Right lobe of liver (tissue), 6 donors: ENCODE results near the gene CERS2. TPM values are rescaled to one million over a fixed set of nuclear protein-coding genes. Genes with fewer than 3 reads are reported as not detected.

Experiments used
- ATAC-seq, 4 donors: fragments of 200-7000 bp; cut with Tn5 transposase; one replicate each; pipeline ENCODE4 v1.9.1; 2020; ENCODE audit warnings: mild to moderate bottlenecking in 4 of 4, moderate library complexity in 4 of 4
- DNase-seq, 3 donors: peaks; one replicate each; pipeline ENCODE4 v3.0.0-alpha.2; 2020
- H3K27ac ChIP-seq, 3 donors: fragments of 200-600 bp; one replicate each; pipeline ENCODE4 v1.8.0; 2022
- H3K27me3 ChIP-seq, 2 donors: fragments of 200-600 bp; one replicate each; pipeline ENCODE4 v1.8.0; 2022
- H3K36me3 ChIP-seq, 4 donors: fragments of 200-600 bp; sonication (generic) in 1 of 4; one replicate each; pipeline versions ENCODE4 v1.5.1 to v1.8.0; 2017 to 2022; ENCODE audit warnings: control low read depth in 1 of 4
- H3K4me1 ChIP-seq, 4 donors: fragments of 200-600 bp; sonication (generic) in 1 of 4; one replicate each; pipeline versions ENCODE4 v1.5.1 to v1.8.0; 2017 to 2022; ENCODE audit warnings: control low read depth in 1 of 4
- H3K4me3 ChIP-seq, 3 donors: fragments of 200-600 bp; one replicate each; pipeline ENCODE4 v1.8.0; 2022
- H3K9me3 ChIP-seq, 4 donors: fragments of 200-600 bp; sonication (generic) in 1 of 4; one replicate each; pipeline versions ENCODE4 v1.5.1 to v1.8.0; 2017 to 2022; ENCODE audit warnings: control low read depth in 1 of 4
- CTCF ChIP-seq, 4 donors: fragments of 200-600 bp in 3 of 4; fragments of 450-650 bp in 1 of 4; IDR thresholded peaks; one replicate each; pipeline versions ENCODE4 v1.5.1 to v1.8.0; 2016 to 2022; ENCODE audit warnings: antibody characterized with exemption in 4 of 4, mild to moderate bottlenecking in 2 of 4
- POLR2A ChIP-seq: fragments of 450-650 bp; IDR thresholded peaks from one replicate; pipeline ENCODE4 v1.6.1; 2017; ENCODE audit warnings: antibody characterized with exemption, mild to moderate bottlenecking
- WGBS: methylation state at CpG from one replicate; pipeline ENCODE4 v1.1.6; 2018; ENCODE audit warnings: low coverage, low lambda C conversion rate; ENCODE audit not compliant: insufficient coverage; ENCODE audit errors: missing lambda C conversion rate; 5-methylcytosine and 5-hydroxymethylcytosine counted together
- intact Hi-C, 2 donors: fragments of 100-400 bp; cut with DNase I; formaldehyde crosslinking; loops; one replicate each; pipeline versions ENCODE4 v1.11.2 to v1.14.1; 2022
- total RNA-seq, 6 experiments: library from RNA; depleted of rRNA in 2 of 6; stranded (reverse); fragments of >200 nt in 2 of 6; fragmentation: NEBNext Ultra II Directional in 3 of 6; extraction: Animal tissue kit (Norgen Biotek cat#: 25700) in 3 of 6; gene quantifications; one replicate each; pipeline versions ENCODE4 v1.1.0 to v1.2.4, GENCODE V29; 2016 to 2023
- donor health status: DM: no; HTN: yes; CAD: no.
- donor health status: DM: no; HTN: no; CAD: no.
- donor health status: DM: no; HTN: no; CAD: no.
- donor health status: DM: no; HTN: yes; CAD: no.
- donor health status: DM: no; HTN: yes; CAD: no.

The CERS2 gene
- total RNA-seq, 6 experiments from 2014 or later, result 298 to 572 (median 459) TPM

GRCh38 chr1:150985179-150985825 lies 10.7 kb upstream of the CERS2 start:
- DNase-seq (no peak), ATAC-seq (no peak)
- H3K4me1 ChIP-seq, result peaks cover 0 to 25% (median 11%) of the 10 kb centered on the region in 4 donors
- no peaks in the 10 kb centered on the region for H3K36me3 ChIP-seq
- H3K27me3 ChIP-seq, result no peaks in the 10 kb centered on the region
- no peak overlapping the region for H3K27ac ChIP-seq
- WGBS, result no CpG with 5 or more reads among the region's 2 CpGs
- intact Hi-C loops, result loop anchor here in 1 of 2 donors (10.0 kb wide), 1 partner anchor 51 kb away; no protein-coding TSS in a partner anchor
- no peak overlapping the region for H3K4me3 ChIP-seq
- TF ChIP-seq CTCF (IDR thresholded peaks at IDR 0.05), result no peak
- TF ChIP-seq POLR2A, result no peak
- H3K9me3 ChIP-seq, result no peaks in the 10 kb centered on the region

- TF ChIP-seq CTCF (IDR thresholded peaks at IDR 0.05) (no peak), POLR2A (peak; percentile 55)
- peak; percentile 67 to 89 (median 79) for ATAC-seq
- peak; percentile 71 to 87 (median 85) for DNase-seq
- intact Hi-C loops, result loop anchor here in 1 of 2 donors (10.0 kb wide), 1 partner anchor 47 kb away; no protein-coding TSS in a partner anchor
- Histone ChIP-seq H3K4me1 (peaks cover 0 to 55% (median 22%) of the 10 kb centered on the region in 4 donors), H3K4me3 (peak within 1 kb of the TSS; percentile 10 to 33 (median 25)), H3K27me3 (no peaks in the 10 kb centered on the region), H3K9me3 (no peaks in the 10 kb centered on the region), H3K36me3 (no peaks in the 10 kb centered on the region), H3K27ac (peak within 1 kb of the TSS; percentile 18 to 68 (median 51))
- WGBS, result 32% methylated on average over 4 of the region's 12 CpGs
Measured at GRCh38 chr1:150981805-150982712, 7.4 kb upstream of the CERS2 start, which contains the start of gene ANXA9. TSS of gene ANXA9 (plus strand) at chr1:150982292. CDS start at chr1:150983106, 814 bp downstream.

GRCh38 chr1:150981177-150981804 lies 6.7 kb upstream of the CERS2 start:
- 67% methylated on average over 1 of the region's 6 CpGs for WGBS
- DNase-seq (peak; percentile 52 to 76 (median 72)), ATAC-seq (peak; percentile 19 to 59 (median 31))
- Histone ChIP-seq H3K4me1 (peaks cover 0 to 59% (median 26%) of the 10 kb centered on the region in 4 donors), H3K27ac (peak overlapping the region in 2 of 3 donors; percentile 1 to 68), H3K4me3 (peak overlapping the region in 1 of 3 donors; percentile 33), H3K27me3 (no peaks in the 10 kb centered on the region), H3K9me3 (no peaks in the 10 kb centered on the region), H3K36me3 (no peaks in the 10 kb centered on the region)
- intact Hi-C loops, result loop anchor here in 1 of 2 donors (10.0 kb wide), 1 partner anchor 46 kb away; no protein-coding TSS in a partner anchor
- TF ChIP-seq CTCF (IDR thresholded peaks at IDR 0.05), result no peak
- TF ChIP-seq POLR2A, result no peak
